K562 (cell line): Measurements from ENCODE around the gene COL6A2. TPM values are rescaled to one million over a fixed set of nuclear protein-coding genes. Genes with fewer than 3 reads are reported as not detected.

Experiments
- MEF2A ChIP-seq: IDR thresholded peaks from 2 replicates; pipeline ENCODE4 v1.6.1; 2011; ENCODE audit warnings: low read depth, mild to moderate bottlenecking, low read length, moderate library complexity; ENCODE audit not compliant: control insufficient read depth
- PCBP1 ChIP-seq: fragments of 200-400 bp; formaldehyde crosslinking; IDR thresholded peaks from 2 replicates; pipeline ENCODE4 v1.6.1; 2018; ENCODE audit warnings: mild to moderate bottlenecking, low read depth, low read length; ENCODE audit not compliant: poor library complexity, severe bottlenecking
- polyA plus RNA-seq, 8 experiments: library from polyadenylated mRNA; depleted of rRNA in 4 of 8; stranded (reverse) in 5 of 8; unstranded in 3 of 8; fragments of >200 nt; fragmentation: Nextera tagmentation in 2 of 8; fragmentation: Illumina TruSeq in 1 of 8; extraction: Ambion mirVana in 2 of 8; extraction: Trizol in 1 of 8; gene quantifications; 2 replicates each; pipeline versions ENCODE4 v1.2.1 to v1.2.3, GENCODE V29; 2011 to 2014; ENCODE audit warnings: inconsistent platforms in 1 of 8, missing spikeins in 1 of 8
- total RNA-seq, 7 experiments: library from RNA; depleted of rRNA in 6 of 7; stranded (reverse); fragments of >200 nt in 6 of 7; fragmentation: Illumina TruSeq in 2 of 7; extraction: Trizol in 2 of 7; gene quantifications; 2 replicates each; pipeline versions ENCODE4 v1.2.1 to v1.2.3, GENCODE V29; 2011 to 2021; ENCODE audit warnings: low replicate concordance in 1 of 7
- TF ChIP-seq, protein P1 (sequence below): fragments of 450-650 bp; IDR thresholded peaks from one replicate; pipeline ENCODE4 v1.6.1; 2018; ENCODE audit warnings: mild to moderate bottlenecking, moderate library complexity; ENCODE audit not compliant: partially characterized antibody
- TF ChIP-seq, protein P2 (sequence below): fragments of 200-800 bp; sonication (Bioruptor generic); IDR thresholded peaks from 2 replicates; pipeline ENCODE4 v1.6.1; 2016; ENCODE audit warnings: missing genetic modification characterization, missing compliant biosample characterization

COL6A2 gene
- total and polyA plus RNA-seq, 9 of the 15 experiments (the other 6 are each of a cell fraction or from before 2014, with no cell fraction given) = 0.07 to 1.1 (median 0.24) TPM; not detected in 3

DNA sequence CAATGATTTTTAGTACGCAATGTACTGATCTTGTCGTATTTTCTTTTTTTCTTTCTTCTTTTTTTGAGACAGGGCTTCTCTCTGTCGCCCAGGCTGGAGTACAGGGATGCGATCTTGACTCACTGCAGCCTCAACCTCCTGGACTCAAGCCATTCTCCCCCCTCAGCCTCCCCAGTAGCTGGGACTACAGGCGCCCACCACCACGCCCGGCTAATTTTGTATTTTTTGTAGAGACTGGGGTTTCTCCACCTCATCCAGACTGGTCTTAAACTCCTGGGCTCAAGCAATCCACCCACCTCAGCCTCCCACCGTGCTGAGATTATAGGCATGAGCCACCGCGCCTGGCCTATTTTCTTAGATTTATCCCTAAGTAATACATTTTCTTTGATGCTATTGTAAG is 43.9 kb upstream of the COL6A2 start (continued):
- TF ChIP-seq PCBP1 = no peak
- TF ChIP-seq, protein P1, sequence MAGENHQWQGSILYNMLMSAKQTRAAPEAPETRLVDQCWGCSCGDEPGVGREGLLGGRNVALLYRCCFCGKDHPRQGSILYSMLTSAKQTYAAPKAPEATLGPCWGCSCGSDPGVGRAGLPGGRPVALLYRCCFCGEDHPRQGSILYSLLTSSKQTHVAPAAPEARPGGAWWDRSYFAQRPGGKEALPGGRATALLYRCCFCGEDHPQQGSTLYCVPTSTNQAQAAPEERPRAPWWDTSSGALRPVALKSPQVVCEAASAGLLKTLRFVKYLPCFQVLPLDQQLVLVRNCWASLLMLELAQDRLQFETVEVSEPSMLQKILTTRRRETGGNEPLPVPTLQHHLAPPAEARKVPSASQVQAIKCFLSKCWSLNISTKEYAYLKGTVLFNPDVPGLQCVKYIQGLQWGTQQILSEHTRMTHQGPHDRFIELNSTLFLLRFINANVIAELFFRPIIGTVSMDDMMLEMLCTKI = no peak
- no peak for TF ChIP-seq MEF2A
- TF ChIP-seq, protein P2, sequence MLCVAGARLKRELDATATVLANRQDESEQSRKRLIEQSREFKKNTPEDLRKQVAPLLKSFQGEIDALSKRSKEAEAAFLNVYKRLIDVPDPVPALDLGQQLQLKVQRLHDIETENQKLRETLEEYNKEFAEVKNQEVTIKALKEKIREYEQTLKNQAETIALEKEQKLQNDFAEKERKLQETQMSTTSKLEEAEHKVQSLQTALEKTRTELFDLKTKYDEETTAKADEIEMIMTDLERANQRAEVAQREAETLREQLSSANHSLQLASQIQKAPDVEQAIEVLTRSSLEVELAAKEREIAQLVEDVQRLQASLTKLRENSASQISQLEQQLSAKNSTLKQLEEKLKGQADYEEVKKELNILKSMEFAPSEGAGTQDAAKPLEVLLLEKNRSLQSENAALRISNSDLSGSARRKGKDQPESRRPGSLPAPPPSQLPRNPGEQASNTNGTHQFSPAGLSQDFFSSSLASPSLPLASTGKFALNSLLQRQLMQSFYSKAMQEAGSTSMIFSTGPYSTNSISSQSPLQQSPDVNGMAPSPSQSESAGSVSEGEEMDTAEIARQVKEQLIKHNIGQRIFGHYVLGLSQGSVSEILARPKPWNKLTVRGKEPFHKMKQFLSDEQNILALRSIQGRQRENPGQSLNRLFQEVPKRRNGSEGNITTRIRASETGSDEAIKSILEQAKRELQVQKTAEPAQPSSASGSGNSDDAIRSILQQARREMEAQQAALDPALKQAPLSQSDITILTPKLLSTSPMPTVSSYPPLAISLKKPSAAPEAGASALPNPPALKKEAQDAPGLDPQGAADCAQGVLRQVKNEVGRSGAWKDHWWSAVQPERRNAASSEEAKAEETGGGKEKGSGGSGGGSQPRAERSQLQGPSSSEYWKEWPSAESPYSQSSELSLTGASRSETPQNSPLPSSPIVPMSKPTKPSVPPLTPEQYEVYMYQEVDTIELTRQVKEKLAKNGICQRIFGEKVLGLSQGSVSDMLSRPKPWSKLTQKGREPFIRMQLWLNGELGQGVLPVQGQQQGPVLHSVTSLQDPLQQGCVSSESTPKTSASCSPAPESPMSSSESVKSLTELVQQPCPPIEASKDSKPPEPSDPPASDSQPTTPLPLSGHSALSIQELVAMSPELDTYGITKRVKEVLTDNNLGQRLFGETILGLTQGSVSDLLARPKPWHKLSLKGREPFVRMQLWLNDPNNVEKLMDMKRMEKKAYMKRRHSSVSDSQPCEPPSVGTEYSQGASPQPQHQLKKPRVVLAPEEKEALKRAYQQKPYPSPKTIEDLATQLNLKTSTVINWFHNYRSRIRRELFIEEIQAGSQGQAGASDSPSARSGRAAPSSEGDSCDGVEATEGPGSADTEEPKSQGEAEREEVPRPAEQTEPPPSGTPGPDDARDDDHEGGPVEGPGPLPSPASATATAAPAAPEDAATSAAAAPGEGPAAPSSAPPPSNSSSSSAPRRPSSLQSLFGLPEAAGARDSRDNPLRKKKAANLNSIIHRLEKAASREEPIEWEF (CRISPR knock-in tag) = no peak
